OCI-LY3 (cell line): ENCODE data around the gene MAN2A1.

Experiments used
- H2AFZ ChIP-seq: fragments of 200-600, 300-600 bp; shearing (Covaris generic); 2 replicates; pipeline ENCODE4 v1.6.0; 2014; ENCODE audit warnings: antibody characterized with exemption, low read depth, low read length
- H3K27ac ChIP-seq: fragments of 200-600, 300-600 bp; sonication (generic); 2 replicates; pipeline ENCODE4 v1.5.1; 2014; ENCODE audit warnings: mild to moderate bottlenecking, low read length, moderate library complexity, mixed read lengths
- H3K27me3 ChIP-seq: fragments of 200-600, 300-600 bp; sonication (generic); 2 replicates; pipeline ENCODE4 v1.6.1; 2014; ENCODE audit warnings: low read depth, low read length, mixed read lengths
- H3K36me3 ChIP-seq: fragments of 200-600, 300-600 bp; sonication (generic); replicated peaks from 2 replicates; pipeline ENCODE3; 2014; ENCODE audit warnings: low read depth, low read length, mixed read lengths
- H3K4me1 ChIP-seq: fragments of 300-600, 200-600 bp; sonication (generic); 2 replicates; pipeline ENCODE4 v1.6.1; 2014; ENCODE audit warnings: low read length, mixed read lengths
- H3K4me2 ChIP-seq: fragments of 200-600, 300-600 bp; sonication (generic); 2 replicates; pipeline ENCODE4 v1.6.1; 2014; ENCODE audit warnings: low read length, mixed read lengths
- H3K4me3 ChIP-seq: fragments of 300-600, 200-600 bp; sonication (generic); 2 replicates; pipeline ENCODE4 v1.5.1; 2014; ENCODE audit warnings: antibody characterized with exemption, mild to moderate bottlenecking, low read length, moderate library complexity
- H3K79me2 ChIP-seq: fragments of 300-600, 200-600 bp; shearing (Covaris generic); 2 replicates; pipeline ENCODE4 v1.6.1; 2014; ENCODE audit warnings: mild to moderate bottlenecking, low read length, mixed read lengths
- H3K9ac ChIP-seq: fragments of 300-600, 200-600 bp; shearing (Covaris generic); 2 replicates; pipeline ENCODE4 v1.6.0; 2014; ENCODE audit warnings: mild to moderate bottlenecking, low read length, moderate library complexity
- H3K9me3 ChIP-seq: fragments of 200-600, 300-600 bp; shearing (Covaris generic); 2 replicates; pipeline ENCODE4 v1.6.1; 2014; ENCODE audit warnings: low read length, mixed read lengths; ENCODE audit not compliant: insufficient read depth
- H4K20me1 ChIP-seq: fragments of 200-600, 300-600 bp; sonication (generic); 2 replicates; pipeline ENCODE4 v1.6.1; 2016; ENCODE audit warnings: low read length, mixed read lengths; ENCODE audit not compliant: insufficient read depth
- CTCF ChIP-seq: fragments of 200-600, 300-600 bp; sonication (generic); IDR thresholded peaks from 2 replicates; pipeline ENCODE4 v1.5.1; 2014; ENCODE audit warnings: antibody characterized with exemption, low read length, low read depth
- EZH2phosphoT487 ChIP-seq: fragments of 200-600 bp; shearing (Covaris generic); IDR thresholded peaks from 2 replicates; pipeline ENCODE4 v1.6.1; 2018; ENCODE audit warnings: antibody characterized with exemption, mixed run types, low read depth

MAN2A1 gene

DNA sequence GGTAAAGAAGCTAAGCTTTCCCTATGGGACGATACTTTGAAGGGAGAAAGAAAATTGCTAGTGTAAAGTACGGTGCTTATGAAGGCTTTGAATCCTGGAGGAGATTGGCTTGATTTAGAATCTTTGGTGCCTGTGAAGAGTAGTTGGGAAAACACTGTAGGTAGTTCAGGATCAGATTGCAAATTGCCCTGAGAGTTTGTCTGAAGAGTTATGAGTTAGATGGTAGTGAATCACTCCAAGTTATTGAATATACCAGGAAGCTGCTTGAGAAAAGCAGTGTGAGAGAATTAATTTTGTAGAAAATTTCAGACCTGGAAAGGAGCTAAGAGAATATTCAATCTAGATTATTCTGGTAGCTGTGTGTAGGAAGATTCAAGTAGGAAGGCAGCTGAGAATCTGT is 11.5 kb downstream of the MAN2A1 start:
- Histone ChIP-seq H2AFZ (no peak overlapping the region), H3K4me2 (peak overlapping the region; percentile 32; the same call in 1 of the 2 replicates), H4K20me1 (peaks cover 40% of the 10 kb centered on the region), H3K36me3 (peaks cover 16% of the 10 kb centered on the region), H3K9me3 (no peaks in the 10 kb centered on the region), H3K27ac (no peak overlapping the region), H3K4me1 (peaks cover 56% of the 10 kb centered on the region), H3K27me3 (no peaks in the 10 kb centered on the region), H3K79me2 (peaks cover 100% of the 10 kb centered on the region), H3K9ac (no peak overlapping the region), H3K4me3 (no peak overlapping the region)
- TF ChIP-seq CTCF: no peak
- TF ChIP-seq EZH2phosphoT487: no peak

DNA sequence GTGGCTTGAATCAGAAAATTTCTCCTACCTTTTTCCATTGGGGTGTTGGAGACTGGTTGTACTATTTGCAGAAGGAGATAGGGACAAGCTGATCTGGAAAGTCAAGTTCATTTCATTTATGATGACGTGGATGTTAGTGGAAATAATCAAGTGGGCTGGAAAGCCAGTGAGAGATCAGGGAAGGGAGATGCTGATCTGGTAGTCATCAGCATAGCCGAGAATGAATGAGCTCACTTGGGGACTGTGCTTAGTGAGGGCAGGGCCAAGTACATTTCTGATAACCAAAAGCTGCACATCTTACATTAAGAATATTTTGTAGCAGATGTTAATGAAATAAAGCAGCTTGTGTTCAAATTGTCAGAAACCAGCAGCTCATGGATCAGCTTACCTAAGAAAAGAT is 12.1 kb downstream of the MAN2A1 start:
- Histone ChIP-seq H3K79me2 (peaks cover 100% of the 10 kb centered on the region), H3K9me3 (no peaks in the 10 kb centered on the region), H3K36me3 (peaks cover 16% of the 10 kb centered on the region), H3K27ac (no peak overlapping the region), H2AFZ (no peak overlapping the region), H3K4me3 (no peak overlapping the region), H3K9ac (no peak overlapping the region), H3K4me2 (no peak overlapping the region), H4K20me1 (peaks cover 44% of the 10 kb centered on the region), H3K4me1 (peaks cover 50% of the 10 kb centered on the region), H3K27me3 (no peaks in the 10 kb centered on the region)
- TF ChIP-seq EZH2phosphoT487: no peak
- TF ChIP-seq CTCF: no peak

GRCh38 chr5:109703166-109703565 is 13.4 kb downstream of the MAN2A1 start:
- Histone ChIP-seq H3K27me3 (no peaks in the 10 kb centered on the region), H3K9me3 (no peaks in the 10 kb centered on the region), H4K20me1 (peaks cover 52% of the 10 kb centered on the region), H3K4me3 (no peak overlapping the region), H3K4me2 (no peak overlapping the region), H3K9ac (no peak overlapping the region), H3K4me1 (peaks cover 37% of the 10 kb centered on the region), H2AFZ (no peak overlapping the region), H3K79me2 (peaks cover 100% of the 10 kb centered on the region), H3K27ac (no peak overlapping the region), H3K36me3 (peaks cover 16% of the 10 kb centered on the region)
- TF ChIP-seq EZH2phosphoT487 (no peak), CTCF (no peak)

DNA sequence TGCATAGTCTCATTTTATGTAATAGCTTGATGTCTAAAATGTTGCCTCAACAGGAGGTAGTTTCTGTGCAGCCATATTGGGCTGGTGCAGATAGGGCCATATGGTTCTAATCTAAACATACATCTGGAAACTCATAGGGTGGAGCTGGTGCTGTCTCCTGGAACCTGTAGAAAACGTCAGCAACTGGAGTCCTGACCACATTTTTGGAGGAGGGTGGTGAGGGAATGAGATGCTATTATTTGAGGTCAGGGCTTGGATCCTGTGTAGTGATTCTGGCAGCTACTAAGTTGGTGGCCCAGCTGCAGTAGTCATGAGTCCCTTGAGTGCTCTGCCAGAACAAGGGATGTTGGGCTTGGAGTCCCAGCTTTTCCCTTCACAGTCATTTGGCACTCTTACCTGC is 14.1 kb downstream of the MAN2A1 start:
- no peak overlapping the region for H3K27ac ChIP-seq
- H4K20me1 ChIP-seq: peaks cover 53% of the 10 kb centered on the region

More for the DNA sequence above, 14.1 kb downstream of the MAN2A1 start:
- peaks cover 16% of the 10 kb centered on the region for H3K36me3 ChIP-seq
- TF ChIP-seq EZH2phosphoT487: no peak
- no peak for TF ChIP-seq CTCF
- H3K4me1 ChIP-seq: peaks cover 38% of the 10 kb centered on the region
- no peaks in the 10 kb centered on the region for H3K27me3 ChIP-seq
- H3K9ac ChIP-seq: no peak overlapping the region
- H3K4me2 ChIP-seq: no peak overlapping the region
- H2AFZ ChIP-seq: no peak overlapping the region
- no peak overlapping the region for H3K4me3 ChIP-seq
- H3K9me3 ChIP-seq: no peaks in the 10 kb centered on the region
- H3K79me2 ChIP-seq: peaks cover 100% of the 10 kb centered on the region
